Activated B cell treated with CpG ODN at 0.5 μM for 24 hours (primary cell): Measurements from ENCODE around the gene SCNN1A. TPM values are rescaled to one million over a fixed set of nuclear protein-coding genes. Genes with fewer than 3 reads are reported as not detected.

Experiments
- ATAC-seq: fragments of 200-7000 bp; cut with Tn5 transposase; one replicate; pipeline ENCODE4 v1.10.0; 2021; ENCODE audit warnings: low read depth, mild to moderate bottlenecking, moderate library complexity
- CTCF ChIA-PET: fragments of 350-600 bp; sonication (Branson Sonifier 250); formaldehyde crosslinking; loops from one replicate; lab custom pipeline; 2021; ENCODE audit warnings: antibody characterized with exemption; lab: Charles Lee
- POLR2A ChIA-PET: fragments of 350-600 bp; sonication (Branson Sonifier 250); formaldehyde crosslinking; loops from one replicate; lab custom pipeline; 2021; ENCODE audit warnings: antibody characterized with exemption; lab: Charles Lee
- DNase-seq: peaks from one replicate; pipeline ENCODE4 v3.0.0; 2022
- H3K27ac Mint-ChIP-seq: one replicate; pipeline ENCODE4 v1.8.0; 2020; ENCODE audit warnings: mixed read lengths
- H3K27me3 Mint-ChIP-seq: one replicate; pipeline ENCODE4 v1.8.0; 2021; ENCODE audit warnings: mixed read lengths
- H3K36me3 Mint-ChIP-seq: one replicate; pipeline ENCODE4 v1.8.0; 2021; ENCODE audit warnings: low read depth, mixed read lengths
- H3K4me1 Mint-ChIP-seq: one replicate; pipeline ENCODE4 v1.8.0; 2021; ENCODE audit warnings: mixed read lengths
- H3K4me3 Mint-ChIP-seq: one replicate; pipeline ENCODE4 v1.8.0; 2020; ENCODE audit warnings: mild to moderate bottlenecking, mixed read lengths
- H3K9me3 Mint-ChIP-seq: one replicate; pipeline ENCODE4 v1.8.0; 2020; ENCODE audit warnings: mixed read lengths
- CTCF ChIP-seq: fragments of 200-600 bp; IDR thresholded peaks from one replicate; pipeline ENCODE4 v1.8.0; 2022; ENCODE audit warnings: antibody characterized with exemption, mild to moderate bottlenecking
- intact Hi-C: fragments of 100-400 bp; cut with micrococcal nuclease; formaldehyde crosslinking; loops from one replicate; pipeline ENCODE4 v1.15.1; 2024
- total RNA-seq: library from RNA; stranded (reverse); gene quantifications from 2 replicates; pipeline ENCODE4 v1.2.3, GENCODE V29; 2022

Gene SCNN1A
- total RNA-seq, 1 donor from 2014 or later, result not detected

GRCh38 chr12:6404390-6404789 is 29.0 kb upstream of the SCNN1A start:
- Mint-ChIP-seq H3K9me3 (no peaks in the 10 kb centered on the region), H3K27ac (no peak overlapping the region), H3K36me3 (no peaks in the 10 kb centered on the region), H3K27me3 (peaks cover 13% of the 10 kb centered on the region), H3K4me3 (no peak overlapping the region), H3K4me1 (no peaks in the 10 kb centered on the region)
- intact Hi-C loops, result no loop called here
- no peak for TF ChIP-seq CTCF
- ATAC-seq (no peak), DNase-seq (no peak)
- POLR2A ChIA-PET, result interaction anchor here (0.6 kb wide), 1 partner anchor 614 kb away, joined by 3 read pairs; the partner anchor contains the start of gene LPCAT3
- CTCF ChIA-PET, result no interaction called here

- Mint-ChIP-seq H3K27me3 (peaks cover 19% of the 10 kb centered on the region), H3K36me3 (no peaks in the 10 kb centered on the region), H3K9me3 (no peaks in the 10 kb centered on the region), H3K27ac (no peak overlapping the region), H3K4me1 (no peaks in the 10 kb centered on the region), H3K4me3 (no peak overlapping the region)
- intact Hi-C loops, result no loop called here
- ChIA-PET POLR2A (no interaction called here), CTCF (no interaction called here)
- DNase-seq (no peak), ATAC-seq (no peak)
- TF ChIP-seq CTCF, result no peak
Observed at GRCh38 chr12:6399884-6400644, 24.7 kb upstream of the SCNN1A start.

- TF ChIP-seq CTCF, result no peak
- Mint-ChIP-seq H3K27ac (no peak overlapping the region), H3K4me1 (no peaks in the 10 kb centered on the region), H3K4me3 (no peak overlapping the region), H3K27me3 (peaks cover 19% of the 10 kb centered on the region), H3K9me3 (no peaks in the 10 kb centered on the region), H3K36me3 (no peaks in the 10 kb centered on the region)
- ChIA-PET POLR2A (no interaction called here), CTCF (no interaction called here)
- intact Hi-C loops, result no loop called here
- ATAC-seq, result no peak
- DNase-seq, result no peak
Observed at GRCh38 chr12:6396031-6396430, 20.7 kb upstream of the SCNN1A start.

- Mint-ChIP-seq H3K27ac (no peak overlapping the region), H3K27me3 (peaks cover 14% of the 10 kb centered on the region), H3K4me1 (no peaks in the 10 kb centered on the region), H3K36me3 (no peaks in the 10 kb centered on the region), H3K4me3 (no peak overlapping the region), H3K9me3 (no peaks in the 10 kb centered on the region)
- no peak for DNase-seq
- ChIA-PET POLR2A (no interaction called here), CTCF (no interaction called here)
- ATAC-seq, result no peak
- intact Hi-C loops, result no loop called here
- no peak for TF ChIP-seq CTCF
Observed at GRCh38 chr12:6394398-6394797, 19.0 kb upstream of the SCNN1A start.

- Mint-ChIP-seq H3K9me3 (no peaks in the 10 kb centered on the region), H3K36me3 (no peaks in the 10 kb centered on the region), H3K4me1 (no peaks in the 10 kb centered on the region), H3K4me3 (no peak overlapping the region), H3K27ac (no peak overlapping the region), H3K27me3 (peaks cover 16% of the 10 kb centered on the region)
- no peak for TF ChIP-seq CTCF
- CTCF ChIA-PET, result no interaction called here
- DNase-seq, result no peak
- ATAC-seq, result no peak
- intact Hi-C loops, result no loop called here
- POLR2A ChIA-PET, result no interaction called here
Observed at GRCh38 chr12:6393109-6393508, 17.7 kb upstream of the SCNN1A start.
